ENCODE measurements around the gene CADM4. TPM values are rescaled to one million over a fixed set of nuclear protein-coding genes. Genes with fewer than 3 reads are reported as not detected.

Gene CADM4
- total RNA-seq, 4 donors from 2014 or later: 31.6 to 67.9 (median 46.9) TPM

GRCh38 chr19:43675906-43676305 is 36.3 kb upstream of the CADM4 start:
- Histone ChIP-seq H3K9me3 (no peaks in the 10 kb centered on the region), H3K4me1 (peaks cover 0 to 4% (median under 1%) of the 10 kb centered on the region in 4 donors), H3K4me3 (no peak overlapping the region), H3K27ac (replicated peaks in 1 of 4) (no peak overlapping the region), H3K36me3 (no peaks in the 10 kb centered on the region), H3K27me3 (no peaks in the 10 kb centered on the region)
- intact Hi-C loops (cut with DNase I): no loop called here
- DNase-seq (ENCODE audit: extremely low spot score): no peak
- whole genome bisulfite sequencing: 80% methylated on average over 11 of the region's 11 CpGs
- no peak for TF ChIP-seq POLR2A (IDR thresholded peaks at IDR 0.05; ENCODE audit: low read depth)
- no peak for TF ChIP-seq POLR2AphosphoS5 (IDR thresholded peaks at IDR 0.05)
- TF ChIP-seq CTCF (IDR thresholded peaks at IDR 0.05): no peak
- no peak for TF ChIP-seq EP300 (IDR thresholded peaks at IDR 0.05)

- 33% methylated on average over 8 of the region's 8 CpGs for WGBS
- no peaks in the 10 kb centered on the region for H3K9me3 ChIP-seq
- H3K4me1 ChIP-seq: peaks cover 2 to 7% (median 6%) of the 10 kb centered on the region in 4 donors
- intact Hi-C loops (cut with DNase I): no loop called here
- H3K36me3 ChIP-seq: no peaks in the 10 kb centered on the region
- no peak for TF ChIP-seq CTCF (IDR thresholded peaks at IDR 0.05)
- TF ChIP-seq EP300 (IDR thresholded peaks at IDR 0.05): no peak
- no peak for TF ChIP-seq POLR2AphosphoS5 (IDR thresholded peaks at IDR 0.05)
- TF ChIP-seq POLR2A (IDR thresholded peaks at IDR 0.05; ENCODE audit: low read depth): no peak
- H3K27me3 ChIP-seq: no peaks in the 10 kb centered on the region
- DNase-seq (ENCODE audit: extremely low spot score): no peak
- no peak overlapping the region for H3K27ac ChIP-seq (replicated peaks in 1 of 4)
- H3K4me3 ChIP-seq: no peak overlapping the region
Observed at GRCh38 chr19:43675269-43675879, 35.7 kb upstream of the CADM4 start.

GRCh38 chr19:43674596-43674995 is 34.9 kb upstream of the CADM4 start:
- Histone ChIP-seq H3K27ac (replicated peaks in 1 of 4) (no peak overlapping the region), H3K4me1 (peaks cover 9 to 15% (median 14%) of the 10 kb centered on the region in 4 donors), H3K27me3 (no peaks in the 10 kb centered on the region), H3K9me3 (no peaks in the 10 kb centered on the region), H3K36me3 (no peaks in the 10 kb centered on the region), H3K4me3 (no peak overlapping the region)
- TF ChIP-seq POLR2A (IDR thresholded peaks at IDR 0.05; ENCODE audit: low read depth) (no peak), EP300 (IDR thresholded peaks at IDR 0.05) (no peak), CTCF (IDR thresholded peaks at IDR 0.05) (no peak), POLR2AphosphoS5 (IDR thresholded peaks at IDR 0.05) (no peak)
- DNase-seq (ENCODE audit: extremely low spot score): no peak
- 79% methylated on average over 3 of the region's 3 CpGs for WGBS
- intact Hi-C loops (cut with DNase I): no loop called here

GRCh38 chr19:43674183-43674582 is 34.5 kb upstream of the CADM4 start:
- Histone ChIP-seq H3K27ac (replicated peaks in 1 of 4) (no peak overlapping the region), H3K36me3 (no peaks in the 10 kb centered on the region), H3K4me1 (peaks cover 13 to 19% (median 18%) of the 10 kb centered on the region in 4 donors), H3K27me3 (no peaks in the 10 kb centered on the region), H3K9me3 (no peaks in the 10 kb centered on the region), H3K4me3 (no peak overlapping the region)
- no peak for TF ChIP-seq CTCF (IDR thresholded peaks at IDR 0.05)
- no peak for TF ChIP-seq POLR2AphosphoS5 (IDR thresholded peaks at IDR 0.05)
- TF ChIP-seq EP300 (IDR thresholded peaks at IDR 0.05): no peak
- TF ChIP-seq POLR2A (IDR thresholded peaks at IDR 0.05; ENCODE audit: low read depth): no peak
- intact Hi-C loops (cut with DNase I): no loop called here
- no peak for DNase-seq (ENCODE audit: extremely low spot score)
- WGBS: 81% methylated on average over 8 of the region's 8 CpGs

- no peaks in the 10 kb centered on the region for H3K9me3 ChIP-seq
- intact Hi-C loops (cut with DNase I): no loop called here
- DNase-seq (ENCODE audit: extremely low spot score): no peak
- TF ChIP-seq POLR2AphosphoS5 (IDR thresholded peaks at IDR 0.05) (no peak), POLR2A (IDR thresholded peaks at IDR 0.05; ENCODE audit: low read depth) (no peak), CTCF (IDR thresholded peaks at IDR 0.05) (no peak), EP300 (IDR thresholded peaks at IDR 0.05) (no peak)
- 82% methylated on average over 3 of the region's 3 CpGs for WGBS
- H3K27me3 ChIP-seq: no peaks in the 10 kb centered on the region
- peaks cover 15 to 20% (median 20%) of the 10 kb centered on the region in 4 donors for H3K4me1 ChIP-seq
- H3K27ac ChIP-seq (replicated peaks in 1 of 4): no peak overlapping the region
- H3K4me3 ChIP-seq: no peak overlapping the region
- H3K36me3 ChIP-seq: no peaks in the 10 kb centered on the region
Observed at GRCh38 chr19:43673637-43674036, 34.0 kb upstream of the CADM4 start.

Data from esophagus muscularis mucosa (tissue), 4 donors.